Posterior vena cava (tissue), 2 donors: ENCODE results near the gene TMEM218. TPM values are rescaled to one million over a fixed set of nuclear protein-coding genes. Genes with fewer than 3 reads are reported as not detected.

Experiments
- DNase-seq: peaks from one replicate; pipeline ENCODE4 v3.0.0-alpha.2; 2020; ENCODE audit warnings: low spot score
- intact Hi-C, 2 donors: fragments of 100-400 bp; cut with DNase I; formaldehyde crosslinking; loops; one replicate each; pipeline versions ENCODE4 v1.14.1 to v1.14.2; 2022 to 2023
- long read RNA-seq, 2 donors: library from polyadenylated mRNA; unstranded; transcript quantifications; one replicate each; pipeline ENCODE4 v2.0.0, GENCODE V29; 2020 to 2021
- total RNA-seq, 2 donors: library from RNA; stranded (reverse); fragmentation: NEBNext Ultra II Directional; extraction: Animal tissue kit (Norgen Biotek cat#: 25700); gene quantifications; one replicate each; pipeline ENCODE4 v1.2.1, GENCODE V29; 2021
- donor health status: DM: yes; HTN: yes; CAD: no.
- donor health status: DM: yes; HTN: yes; CAD: no.

TMEM218 gene
- 10 to 100 TPM; 12.5 to 15.7 TPM for total RNA-seq
- long read RNA-seq, donor 1, partial matches to known transcripts, result 1 of 2 reads
- long read RNA-seq, donor 1, other reads (novel, unspliced or antisense), result 1 of 2 reads
- long read RNA-seq, donor 2, full-length matches to known transcripts, result 4 of 12 reads
- long read RNA-seq, donor 2, partial matches to known transcripts, result 2 of 12 reads
- long read RNA-seq, donor 2, other reads (novel, unspliced or antisense), result 6 of 12 reads

- DNase-seq, result peak; percentile 100
- intact Hi-C loops, result no loop called here
These were observed at the start of gene TMEM218 for GRCh38 chr11:125111343-125112207. TSS of gene TMEM218 (minus strand) at chr11:125111626. CDS start at chr11:125102241, 9,385 bp downstream.

- intact Hi-C loops, result no loop called here
- DNase-seq, result no peak
These were observed 46.7 kb upstream of the TMEM218 start for GRCh38 chr11:125157953-125158680.

- intact Hi-C loops, result no loop called here
- no peak for DNase-seq
These were observed 45.8 kb upstream of the TMEM218 start for GRCh38 chr11:125157118-125157733.

DNA sequence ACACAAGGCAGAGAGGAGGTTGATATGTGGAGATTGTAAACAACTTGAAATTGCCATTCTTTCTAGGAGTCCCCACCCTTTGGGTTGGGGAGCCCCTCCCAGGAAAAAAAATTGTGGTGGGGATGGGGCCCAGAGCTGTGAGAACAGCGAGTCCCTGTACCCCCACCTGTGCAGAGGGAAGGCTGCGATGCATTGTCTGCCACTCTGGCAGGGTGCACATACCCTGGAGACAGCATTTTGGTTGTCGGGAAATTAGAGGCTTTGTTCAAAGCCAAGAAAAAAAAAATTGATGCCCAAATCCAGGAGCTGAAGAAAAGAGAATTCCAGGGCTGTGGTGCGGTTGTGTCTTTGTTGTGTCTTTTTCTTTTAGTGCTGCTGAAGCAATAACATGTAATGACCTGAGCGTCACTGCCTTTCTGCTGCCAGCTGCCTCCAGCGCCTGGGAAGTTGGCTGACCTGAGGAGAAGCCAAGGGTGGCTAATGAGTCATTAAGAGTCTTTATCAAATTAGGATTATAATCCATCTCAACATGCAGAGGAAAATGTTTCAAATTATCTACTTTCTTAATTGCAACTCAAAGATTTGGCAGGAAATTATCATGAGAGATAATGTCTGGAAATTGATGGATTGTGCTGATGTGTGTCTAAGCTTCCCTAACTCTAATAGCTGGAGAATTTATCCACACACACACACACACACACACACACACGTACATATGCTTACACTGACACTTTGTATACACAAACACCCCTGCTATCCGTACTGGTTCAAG, 45.1 kb upstream of the TMEM218 start:
- no peak for DNase-seq

DNA sequence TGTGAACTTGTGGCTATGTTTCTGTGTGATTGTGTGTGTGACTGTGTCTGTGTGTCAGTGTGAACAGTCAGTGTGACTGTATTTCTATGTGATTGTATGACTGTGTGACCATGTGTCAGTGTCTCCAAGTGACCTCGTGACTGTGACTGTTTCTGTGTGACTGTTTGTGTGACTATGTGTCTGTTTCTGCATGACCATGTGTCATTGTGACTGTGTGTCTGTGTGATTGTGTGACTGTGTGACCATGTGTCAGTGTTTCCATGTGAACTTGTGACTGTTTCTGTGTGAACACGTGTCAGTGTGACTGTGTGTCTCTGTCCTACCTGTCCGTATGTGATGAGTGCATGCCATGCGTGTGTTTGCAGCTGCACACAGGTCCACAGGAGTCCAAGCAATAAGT, 44.3 kb upstream of the TMEM218 start:
- intact Hi-C loops, result no loop called here
- no peak for DNase-seq

More for the DNA sequence above, 45.1 kb upstream of the TMEM218 start:
- intact Hi-C loops, result no loop called here

DNA sequence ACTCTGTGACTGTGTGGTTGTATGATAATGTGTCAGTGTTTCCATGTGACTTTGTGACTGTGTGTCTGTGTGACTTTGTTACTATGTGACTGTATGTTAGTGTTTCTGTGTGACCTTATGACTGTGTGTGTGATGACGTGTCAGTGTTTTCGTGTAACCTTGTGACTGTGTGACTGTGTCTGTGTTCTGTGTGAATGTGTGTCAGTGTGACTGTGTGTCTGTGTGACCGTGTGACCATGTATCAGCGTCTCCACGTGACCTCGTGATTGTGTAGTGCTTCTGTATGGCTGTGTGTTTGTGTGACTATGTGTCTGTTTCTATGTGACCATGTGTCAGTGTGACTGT, 43.6 kb upstream of the TMEM218 start:
- intact Hi-C loops, result no loop called here
- DNase-seq, result no peak

- no peak for DNase-seq
- intact Hi-C loops, result no loop called here
These were observed 43.1 kb upstream of the TMEM218 start for GRCh38 chr11:125154378-125155099.

GRCh38 chr11:125153837-125154236, 42.4 kb upstream of the TMEM218 start:
- intact Hi-C loops, result no loop called here
- DNase-seq, result no peak

DNA sequence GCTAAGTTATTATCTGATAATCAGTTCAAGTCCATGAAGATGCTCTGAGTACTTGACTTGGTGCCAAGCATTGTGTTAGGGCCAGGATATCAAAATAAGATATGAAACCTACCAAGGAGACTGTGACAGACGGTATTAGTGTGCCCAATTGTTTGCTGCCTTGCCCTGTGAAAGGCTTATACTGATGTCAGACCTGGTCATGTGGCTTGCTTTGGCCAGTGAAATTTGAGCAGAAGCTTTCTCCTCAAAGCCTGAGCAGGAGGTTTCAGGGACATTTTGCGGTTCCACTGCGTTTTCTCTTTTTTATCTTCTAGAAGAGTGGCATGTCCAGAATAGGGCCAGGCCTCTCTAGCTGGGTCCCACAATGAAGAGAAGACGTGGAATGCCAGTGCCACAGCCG, 37.3 kb upstream of the TMEM218 start:
- DNase-seq, result no peak
- intact Hi-C loops, result loop anchor here in 1 of 2 donors (10.0 kb wide), 1 partner anchor 184 kb away; no protein-coding TSS in a partner anchor

GRCh38 chr11:125148011-125148410, 36.6 kb upstream of the TMEM218 start:
- intact Hi-C loops, result loop anchor here in 1 of 2 donors (10.0 kb wide), 1 partner anchor 183 kb away; no protein-coding TSS in a partner anchor
- DNase-seq, result no peak

DNA sequence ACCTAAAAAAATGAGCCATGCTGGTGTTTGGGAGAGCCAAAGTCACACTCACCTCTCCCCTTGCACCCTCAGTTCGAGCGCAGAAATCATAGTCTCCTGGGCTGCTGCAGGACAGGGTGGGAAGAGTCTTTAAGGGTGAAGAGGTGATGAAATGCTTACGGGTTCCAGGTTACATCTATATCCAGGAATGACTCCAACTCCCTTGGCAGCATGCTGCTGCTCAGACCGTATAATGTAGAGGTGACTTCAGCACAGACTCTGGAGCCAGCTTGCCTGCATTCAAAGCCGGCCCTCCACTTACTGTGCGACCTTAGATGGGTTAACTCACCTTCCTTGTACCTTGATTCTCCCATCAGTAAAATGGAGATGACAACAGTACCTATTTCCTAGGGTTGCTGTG, 35.9 kb upstream of the TMEM218 start:
- intact Hi-C loops, result loop anchor here in 1 of 2 donors (10.0 kb wide), 1 partner anchor 182 kb away; no protein-coding TSS in a partner anchor

GRCh38 chr11:125146232-125146631, 34.8 kb upstream of the TMEM218 start:
- no peak for DNase-seq
- intact Hi-C loops, result loop anchor here in 1 of 2 donors (10.0 kb wide), 1 partner anchor 181 kb away; no protein-coding TSS in a partner anchor

More for the DNA sequence above, 35.9 kb upstream of the TMEM218 start:
- no peak for DNase-seq

DNA sequence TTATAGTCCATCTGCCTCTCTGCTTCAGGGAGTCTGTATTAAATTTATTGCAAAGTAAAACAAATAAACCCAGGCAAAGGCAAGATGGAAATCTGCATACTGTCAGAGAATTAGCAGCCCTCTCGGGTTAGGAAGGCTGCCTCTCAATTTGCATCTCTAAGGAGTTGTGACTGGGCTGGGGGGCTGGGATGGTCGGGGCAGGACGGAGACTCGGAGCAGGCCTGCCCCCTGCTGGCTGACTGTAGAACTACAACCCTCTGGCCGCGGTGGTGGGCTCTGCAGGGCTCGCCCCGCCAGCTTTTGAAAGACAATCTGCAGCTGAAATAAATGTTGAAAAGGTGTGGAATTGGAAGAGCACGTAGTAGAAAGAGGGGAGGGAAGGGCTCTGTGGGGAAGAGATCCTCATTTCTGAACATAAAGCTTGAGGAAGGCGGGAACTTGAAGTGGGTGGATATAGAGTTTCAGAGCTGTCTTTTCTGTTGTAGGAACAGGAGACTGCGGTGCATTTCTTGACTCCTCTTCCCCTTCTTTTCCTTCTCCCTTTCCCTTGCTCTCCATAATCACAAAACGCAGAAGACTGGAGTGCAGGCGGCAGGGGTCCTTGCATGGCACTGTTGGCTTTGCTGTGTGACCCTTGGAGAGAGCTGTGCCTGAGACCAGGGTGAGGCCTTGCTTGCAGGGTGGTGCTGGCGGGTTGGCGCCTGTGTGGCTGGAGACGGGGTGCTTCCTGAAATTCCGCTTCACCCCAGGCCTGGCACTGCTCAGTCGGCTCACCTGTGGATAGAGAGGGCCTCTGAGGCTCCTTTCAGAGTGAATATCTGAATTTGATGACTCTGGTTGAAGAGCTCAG, 30.5 kb upstream of the TMEM218 start:
- intact Hi-C loops, result loop anchor here in 1 of 2 donors (10.0 kb wide), 1 partner anchor 177 kb away; no protein-coding TSS in a partner anchor
- no peak for DNase-seq

GRCh38 chr11:125141178-125141577, 29.8 kb upstream of the TMEM218 start:
- DNase-seq, result no peak
- intact Hi-C loops, result loop anchor here in 1 of 2 donors (10.0 kb wide), 1 partner anchor 176 kb away; no protein-coding TSS in a partner anchor

GRCh38 chr11:125140233-125140632, 28.8 kb upstream of the TMEM218 start:
- intact Hi-C loops, result loop anchor here in 1 of 2 donors (10.0 kb wide), 1 partner anchor 175 kb away; no protein-coding TSS in a partner anchor
- DNase-seq, result no peak

DNA sequence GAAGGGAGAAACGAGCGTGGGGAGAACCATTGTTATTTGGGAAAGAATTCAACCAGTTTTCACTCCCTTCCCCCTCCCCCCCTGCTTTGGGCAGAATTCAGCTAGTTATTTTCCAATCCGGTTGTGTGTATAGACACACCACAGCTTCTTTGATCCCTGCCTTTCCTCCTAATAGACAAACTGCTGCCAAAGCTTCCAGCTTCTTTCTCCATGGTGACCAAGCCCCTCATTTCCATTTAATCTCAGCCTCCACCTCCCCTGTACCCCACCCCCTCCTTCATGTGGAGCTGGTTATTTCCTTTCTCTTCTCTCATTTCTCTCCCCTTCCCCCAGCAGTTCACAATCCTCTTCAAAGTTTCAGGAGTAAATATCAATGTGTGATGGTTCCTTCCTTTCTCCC, 28.4 kb upstream of the TMEM218 start:
- intact Hi-C loops, result loop anchor here in 1 of 2 donors (10.0 kb wide), 1 partner anchor 175 kb away; no protein-coding TSS in a partner anchor
- no peak for DNase-seq

DNA sequence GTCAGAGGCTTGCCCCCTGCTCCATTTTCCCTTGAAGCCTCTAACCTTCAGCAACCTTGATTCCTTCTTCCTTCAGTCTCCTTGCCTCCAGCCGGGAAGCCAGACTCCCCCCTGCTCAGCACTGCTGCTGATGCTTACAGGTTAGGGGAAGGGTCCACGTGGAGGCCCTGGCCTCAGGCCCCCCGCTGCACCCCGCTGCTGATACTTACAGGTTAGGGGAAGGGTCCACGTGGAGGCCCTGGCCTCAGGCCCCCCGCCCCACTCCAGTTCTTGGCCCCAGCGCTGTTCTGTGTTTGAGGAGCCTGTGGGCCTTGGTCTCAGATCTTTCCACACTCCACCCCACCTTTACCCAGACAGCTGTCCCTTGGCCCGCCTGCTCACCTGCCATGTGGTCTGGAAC, 27.5 kb upstream of the TMEM218 start:
- intact Hi-C loops, result no loop called here
- DNase-seq, result no peak
